PC-9 (cell line): ENCODE measurements around the gene ZNF600.
"Not testable (repeated sequence)": the region's sequence is repeated elsewhere in the genome, so short reads cannot be mapped to it uniquely, and the experiment has no call there.

Source experiments
- EZH2 ChIP-seq: fragments of 200-600 bp; sonication (generic); IDR thresholded peaks from 2 replicates; pipeline ENCODE4 v1.8.0; 2017; ENCODE audit warnings: antibody characterized with exemption, low read depth
- TF ChIP-seq, protein P1 (sequence below): fragments of 200-600 bp; sonication (generic); conservative IDR thresholded peaks from 2 replicates; pipeline ENCODE4 v1.6.1; 2017; ENCODE audit warnings: mixed run types, antibody characterized with exemption, mild to moderate bottlenecking, moderate library complexity

DNA sequence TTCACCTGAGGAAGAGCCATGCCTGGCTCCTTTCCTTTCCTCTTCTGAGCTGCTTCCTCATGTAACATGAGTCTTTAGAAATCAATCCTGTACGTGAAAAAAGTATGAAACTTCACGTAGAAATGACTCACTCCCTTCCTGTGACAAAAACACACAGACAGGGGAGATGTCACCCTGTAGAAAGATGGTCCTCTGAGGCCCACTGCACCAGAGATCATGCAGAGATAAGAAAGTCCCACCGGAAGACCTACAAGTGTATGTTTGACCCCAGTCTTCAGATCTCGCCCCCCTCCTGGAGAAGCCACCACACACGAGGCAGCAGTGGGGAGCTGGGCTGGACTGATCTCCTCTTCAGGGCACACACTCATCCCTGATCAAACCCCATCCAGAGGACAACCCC lies 47.0 kb upstream of the ZNF600 start:
- TF ChIP-seq, protein P1, sequence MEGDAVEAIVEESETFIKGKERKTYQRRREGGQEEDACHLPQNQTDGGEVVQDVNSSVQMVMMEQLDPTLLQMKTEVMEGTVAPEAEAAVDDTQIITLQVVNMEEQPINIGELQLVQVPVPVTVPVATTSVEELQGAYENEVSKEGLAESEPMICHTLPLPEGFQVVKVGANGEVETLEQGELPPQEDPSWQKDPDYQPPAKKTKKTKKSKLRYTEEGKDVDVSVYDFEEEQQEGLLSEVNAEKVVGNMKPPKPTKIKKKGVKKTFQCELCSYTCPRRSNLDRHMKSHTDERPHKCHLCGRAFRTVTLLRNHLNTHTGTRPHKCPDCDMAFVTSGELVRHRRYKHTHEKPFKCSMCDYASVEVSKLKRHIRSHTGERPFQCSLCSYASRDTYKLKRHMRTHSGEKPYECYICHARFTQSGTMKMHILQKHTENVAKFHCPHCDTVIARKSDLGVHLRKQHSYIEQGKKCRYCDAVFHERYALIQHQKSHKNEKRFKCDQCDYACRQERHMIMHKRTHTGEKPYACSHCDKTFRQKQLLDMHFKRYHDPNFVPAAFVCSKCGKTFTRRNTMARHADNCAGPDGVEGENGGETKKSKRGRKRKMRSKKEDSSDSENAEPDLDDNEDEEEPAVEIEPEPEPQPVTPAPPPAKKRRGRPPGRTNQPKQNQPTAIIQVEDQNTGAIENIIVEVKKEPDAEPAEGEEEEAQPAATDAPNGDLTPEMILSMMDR = not testable (repeated sequence)
- not testable (repeated sequence) for TF ChIP-seq EZH2
